A673 (cell line): ENCODE data around the gene INPP4B. TPM values are rescaled to one million over a fixed set of nuclear protein-coding genes. Genes with fewer than 3 reads are reported as not detected.

Source experiments
- BruUV-seq: library from RNA; stranded (reverse); fragments of 400-500 nt; replicated peaks from 2 replicates; lab custom pipeline; 2021; lab: Mats Ljungman, UMichigan
- CTCF ChIA-PET: fragments of 300-600 bp; sonication (Branson Sonifier 250); formaldehyde crosslinking; loops from one replicate; lab custom pipeline; 2022; ENCODE audit warnings: antibody characterized with exemption; lab: Charles Lee
- POLR2A ChIA-PET: fragments of 300-600 bp; sonication (Branson Sonifier 250); formaldehyde crosslinking; loops from one replicate; lab custom pipeline; 2022; ENCODE audit warnings: antibody characterized with exemption; ENCODE audit not compliant: low non-redundant PET; lab: Charles Lee
- DNase-seq: peaks from one replicate; pipeline ENCODE4 v3.0.0-alpha.2; 2015; ENCODE audit warnings: low spot score
- H3K27ac ChIP-seq: fragments of 200-600 bp; sonication (generic); 2 replicates; pipeline ENCODE4 v1.5.1; 2016; ENCODE audit warnings: mixed run types, low read depth, mild to moderate bottlenecking, mixed read lengths, antibody characterized with exemption, low read length; ENCODE audit not compliant: poor library complexity, severe bottlenecking
- H3K27me3 ChIP-seq: fragments of 200-600 bp; sonication (generic); replicated peaks from 2 replicates; pipeline ENCODE4 v1.6.1; 2017; ENCODE audit warnings: mixed run types, low read depth, mild to moderate bottlenecking, mixed read lengths, antibody characterized with exemption, low read length; ENCODE audit not compliant: insufficient read depth, poor library complexity
- H3K36me3 ChIP-seq: fragments of 200-600 bp; sonication (generic); 2 replicates; pipeline ENCODE4 v1.6.1; 2016; ENCODE audit warnings: mixed run types, mild to moderate bottlenecking, mixed read lengths, antibody characterized with exemption, low read length; ENCODE audit not compliant: insufficient read depth, poor library complexity, severe bottlenecking
- H3K4me1 ChIP-seq: fragments of 200-600 bp; sonication (generic); 2 replicates; pipeline ENCODE4 v1.6.1; 2017; ENCODE audit warnings: mixed run types, mild to moderate bottlenecking, mixed read lengths, antibody characterized with exemption, low read length; ENCODE audit not compliant: insufficient read depth, poor library complexity, severe bottlenecking
- H3K4me3 ChIP-seq: fragments of 200-600 bp; sonication (generic); 2 replicates; pipeline ENCODE4 v1.5.1; 2016; ENCODE audit warnings: low read depth, mixed run types, mild to moderate bottlenecking, mixed read lengths, low read length; ENCODE audit not compliant: poor library complexity, severe bottlenecking
- H3K9me3 ChIP-seq: fragments of 200-600 bp; sonication (generic); 2 replicates; pipeline ENCODE4 v1.6.1; 2016; ENCODE audit warnings: mixed run types, low read depth, mild to moderate bottlenecking, mixed read lengths, antibody characterized with exemption, low read length; ENCODE audit not compliant: poor library complexity, severe bottlenecking
- EZH2 ChIP-seq: fragments of 200-600 bp; sonication (generic); IDR thresholded peaks from 2 replicates; pipeline ENCODE4 v1.6.1; 2017; ENCODE audit warnings: borderline replicate concordance, low read depth, mild to moderate bottlenecking, mixed read lengths, antibody characterized with exemption, low read length; ENCODE audit not compliant: poor library complexity, severe bottlenecking
- intact Hi-C: fragments of 100-400 bp; cut with micrococcal nuclease; formaldehyde crosslinking; loops from one replicate; pipeline ENCODE4 v1.10.0; 2022; ENCODE audit not compliant: unreplicated experiment
- total RNA-seq: library from RNA; stranded (reverse); gene quantifications from 2 replicates; pipeline ENCODE4 v1.2.3, GENCODE V29; 2021
- TF ChIP-seq, protein P1 (sequence below): fragments of 300-800, 200-600 bp; sonication (generic); conservative IDR thresholded peaks from 2 replicates; pipeline ENCODE4 v1.5.1; 2017; ENCODE audit warnings: low read depth, mild to moderate bottlenecking, antibody characterized with exemption, low read length, moderate library complexity, mixed read lengths

INPP4B gene
- total RNA-seq, 1 experiment from 2014 or later: 13.1 TPM

DNA sequence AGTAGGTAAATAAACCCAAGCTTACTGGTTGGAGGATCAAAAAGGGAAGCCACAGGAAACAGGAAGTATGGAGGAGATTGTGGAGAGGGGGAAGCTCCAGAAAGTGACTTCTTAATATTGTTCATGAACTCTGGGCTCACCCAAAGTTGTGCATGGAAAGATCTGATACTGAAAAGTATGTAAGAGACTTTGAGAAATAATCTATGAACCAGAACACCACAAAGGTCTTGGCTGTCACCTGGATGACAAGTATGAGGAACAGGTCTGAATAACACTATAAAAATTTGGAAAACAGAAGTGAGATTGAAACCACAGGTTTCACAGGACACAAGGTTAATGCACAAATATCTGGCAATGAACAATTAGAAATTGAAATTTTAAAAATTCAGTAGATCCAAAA is 567.4 kb downstream of the INPP4B start:
- H3K9me3 ChIP-seq: no peaks in the 10 kb centered on the region
- H3K27ac ChIP-seq: no peak overlapping the region
- TF ChIP-seq EZH2: no peak
- TF ChIP-seq, protein P1, sequence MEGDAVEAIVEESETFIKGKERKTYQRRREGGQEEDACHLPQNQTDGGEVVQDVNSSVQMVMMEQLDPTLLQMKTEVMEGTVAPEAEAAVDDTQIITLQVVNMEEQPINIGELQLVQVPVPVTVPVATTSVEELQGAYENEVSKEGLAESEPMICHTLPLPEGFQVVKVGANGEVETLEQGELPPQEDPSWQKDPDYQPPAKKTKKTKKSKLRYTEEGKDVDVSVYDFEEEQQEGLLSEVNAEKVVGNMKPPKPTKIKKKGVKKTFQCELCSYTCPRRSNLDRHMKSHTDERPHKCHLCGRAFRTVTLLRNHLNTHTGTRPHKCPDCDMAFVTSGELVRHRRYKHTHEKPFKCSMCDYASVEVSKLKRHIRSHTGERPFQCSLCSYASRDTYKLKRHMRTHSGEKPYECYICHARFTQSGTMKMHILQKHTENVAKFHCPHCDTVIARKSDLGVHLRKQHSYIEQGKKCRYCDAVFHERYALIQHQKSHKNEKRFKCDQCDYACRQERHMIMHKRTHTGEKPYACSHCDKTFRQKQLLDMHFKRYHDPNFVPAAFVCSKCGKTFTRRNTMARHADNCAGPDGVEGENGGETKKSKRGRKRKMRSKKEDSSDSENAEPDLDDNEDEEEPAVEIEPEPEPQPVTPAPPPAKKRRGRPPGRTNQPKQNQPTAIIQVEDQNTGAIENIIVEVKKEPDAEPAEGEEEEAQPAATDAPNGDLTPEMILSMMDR: no peak
- no peaks in the 10 kb centered on the region for H3K27me3 ChIP-seq
- POLR2A ChIA-PET: no interaction called here
- H3K4me3 ChIP-seq: no peak overlapping the region
- DNase-seq: no peak
- no TSS peak for BruUV-seq
- CTCF ChIA-PET: no interaction called here
- intact Hi-C loops: no loop called here
- no peaks in the 10 kb centered on the region for H3K36me3 ChIP-seq
- no peaks in the 10 kb centered on the region for H3K4me1 ChIP-seq

DNA sequence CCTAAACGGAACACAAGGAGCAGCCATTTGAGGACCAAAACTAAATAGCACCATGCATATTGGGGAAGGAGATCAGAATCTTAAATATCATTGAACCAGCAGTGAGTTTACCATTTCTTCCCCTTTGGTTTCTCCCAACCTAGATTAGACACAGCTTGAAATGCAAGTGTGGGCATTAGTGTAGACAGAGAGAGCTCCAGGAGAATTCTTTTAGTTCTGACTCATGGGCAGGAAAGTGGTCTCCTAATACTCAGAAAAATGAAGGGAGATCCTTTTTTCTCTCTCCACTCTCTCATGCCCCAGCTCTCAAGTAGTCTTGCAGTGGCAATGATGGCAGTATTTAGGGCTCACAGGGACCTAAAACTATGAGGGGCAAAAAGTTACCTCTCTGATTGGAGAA is 567.9 kb downstream of the INPP4B start:
- TF ChIP-seq EZH2: no peak
- TF ChIP-seq, protein P1: no peak
- intact Hi-C loops: no loop called here
- Histone ChIP-seq H3K27ac (no peak overlapping the region), H3K27me3 (no peaks in the 10 kb centered on the region), H3K36me3 (no peaks in the 10 kb centered on the region), H3K4me3 (no peak overlapping the region), H3K4me1 (no peaks in the 10 kb centered on the region), H3K9me3 (no peaks in the 10 kb centered on the region)
- ChIA-PET CTCF (no interaction called here), POLR2A (no interaction called here)
- no peak for DNase-seq
- BruUV-seq: no TSS peak

DNA sequence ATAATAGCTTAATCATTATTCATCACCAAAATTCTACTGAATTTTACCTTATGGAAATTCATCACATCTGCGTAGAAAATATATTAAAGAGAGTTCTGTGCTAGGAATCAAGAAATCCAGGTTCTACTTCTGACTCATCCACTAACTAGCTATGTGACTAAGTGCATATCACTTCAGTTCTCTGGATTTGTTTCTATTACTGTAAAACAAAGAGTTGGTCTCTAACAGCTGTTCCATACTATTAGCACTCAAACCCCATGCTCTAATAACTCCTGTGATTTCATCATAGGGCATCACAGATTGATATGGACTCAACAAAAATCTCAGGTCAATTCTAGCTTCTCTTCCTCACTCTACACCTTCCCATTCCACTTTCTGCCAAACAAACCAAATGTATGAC is 572.0 kb downstream of the INPP4B start:
- ChIA-PET POLR2A (no interaction called here), CTCF (no interaction called here)
- intact Hi-C loops: no loop called here
- Histone ChIP-seq H3K4me3 (no peak overlapping the region), H3K36me3 (no peaks in the 10 kb centered on the region), H3K27me3 (no peaks in the 10 kb centered on the region), H3K27ac (no peak overlapping the region), H3K4me1 (peaks cover 3% of the 10 kb centered on the region), H3K9me3 (no peaks in the 10 kb centered on the region)
- TF ChIP-seq, protein P1: no peak
- no peak for TF ChIP-seq EZH2
- no peak for DNase-seq
- BruUV-seq: no TSS peak
